Neural progenitor cell (in vitro differentiated cells): ENCODE results near the gene TNFSF4.

ENCODE experiments used
- EZH2 ChIP-seq: fragments of 200-600 bp; sonication (generic); IDR thresholded peaks from 2 replicates; pipeline ENCODE4 v1.6.1; 2017; ENCODE audit warnings: antibody characterized with exemption, mild to moderate bottlenecking, moderate library complexity
- EZH2phosphoT487 ChIP-seq: fragments of 200-600 bp; sonication (generic); IDR thresholded peaks from 2 replicates; pipeline ENCODE4 v1.6.1; 2017; ENCODE audit warnings: antibody characterized with exemption
- TF ChIP-seq, protein P1 (sequence below): fragments of 200-600 bp; sonication (generic); IDR thresholded peaks from 2 replicates; pipeline ENCODE4 v1.5.1; 2017; ENCODE audit warnings: antibody characterized with exemption, mild to moderate bottlenecking

GRCh38 chr1:173208146-173208545, 1.0 kb upstream of the TNFSF4 start:
- TF ChIP-seq EZH2 (no peak), EZH2phosphoT487 (no peak)
- TF ChIP-seq, protein P1, sequence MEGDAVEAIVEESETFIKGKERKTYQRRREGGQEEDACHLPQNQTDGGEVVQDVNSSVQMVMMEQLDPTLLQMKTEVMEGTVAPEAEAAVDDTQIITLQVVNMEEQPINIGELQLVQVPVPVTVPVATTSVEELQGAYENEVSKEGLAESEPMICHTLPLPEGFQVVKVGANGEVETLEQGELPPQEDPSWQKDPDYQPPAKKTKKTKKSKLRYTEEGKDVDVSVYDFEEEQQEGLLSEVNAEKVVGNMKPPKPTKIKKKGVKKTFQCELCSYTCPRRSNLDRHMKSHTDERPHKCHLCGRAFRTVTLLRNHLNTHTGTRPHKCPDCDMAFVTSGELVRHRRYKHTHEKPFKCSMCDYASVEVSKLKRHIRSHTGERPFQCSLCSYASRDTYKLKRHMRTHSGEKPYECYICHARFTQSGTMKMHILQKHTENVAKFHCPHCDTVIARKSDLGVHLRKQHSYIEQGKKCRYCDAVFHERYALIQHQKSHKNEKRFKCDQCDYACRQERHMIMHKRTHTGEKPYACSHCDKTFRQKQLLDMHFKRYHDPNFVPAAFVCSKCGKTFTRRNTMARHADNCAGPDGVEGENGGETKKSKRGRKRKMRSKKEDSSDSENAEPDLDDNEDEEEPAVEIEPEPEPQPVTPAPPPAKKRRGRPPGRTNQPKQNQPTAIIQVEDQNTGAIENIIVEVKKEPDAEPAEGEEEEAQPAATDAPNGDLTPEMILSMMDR: no peak
